Mucosa of descending colon (tissue), 3 donors: ENCODE measurements around the gene ZCCHC8. TPM values are rescaled to one million over a fixed set of nuclear protein-coding genes. Genes with fewer than 3 reads are reported as not detected.
"Not testable (repeated sequence)": the region's sequence is repeated elsewhere in the genome, so short reads cannot be mapped to it uniquely, and the experiment has no call there.

Source experiments
- ATAC-seq: fragments of 200-7000 bp; cut with Tn5 transposase; one replicate; pipeline ENCODE4 v1.9.1; 2020; ENCODE audit warnings: mild to moderate bottlenecking, moderate library complexity
- DNase-seq, 3 donors: peaks; one replicate each; pipeline ENCODE4 v3.0.0-alpha.2; 2020
- H3K36me3 ChIP-seq: fragments of 200-600 bp; one replicate; pipeline ENCODE4 v1.8.0; 2021; ENCODE audit warnings: low read depth, mild to moderate bottlenecking
- H3K4me1 ChIP-seq: fragments of 200-600 bp; one replicate; pipeline ENCODE4 v1.8.0; 2021; ENCODE audit warnings: low read depth, mild to moderate bottlenecking
- H3K4me3 ChIP-seq: fragments of 200-600 bp; one replicate; pipeline ENCODE4 v1.8.0; 2021; ENCODE audit warnings: mild to moderate bottlenecking
- H3K9me3 ChIP-seq: fragments of 200-600 bp; one replicate; pipeline ENCODE4 v1.8.0; 2021; ENCODE audit warnings: mild to moderate bottlenecking
- intact Hi-C, 2 donors: fragments of 100-400 bp; cut with DNase I in 1 of 2; cut with micrococcal nuclease in 1 of 2; formaldehyde crosslinking; loops; one replicate each; pipeline versions ENCODE4 v1.11.0 to v1.11.1; 2022; cut with DNase I, micrococcal nuclease
- total RNA-seq, 3 donors: library from RNA; stranded (reverse); fragmentation: NEBNext Ultra II Directional in 2 of 3; extraction: Animal tissue kit (Norgen Biotek cat#: 25700) in 2 of 3; gene quantifications; one replicate each; pipeline versions ENCODE4 v1.2.1 to v1.2.4, GENCODE V29; 2021 to 2023
- TF ChIP-seq, protein P1 (sequence below): fragments of 200-600 bp; IDR thresholded peaks from one replicate; pipeline ENCODE4 v1.8.0; 2022; ENCODE audit warnings: antibody characterized with exemption, mild to moderate bottlenecking
- donor health status: DM: no; HTN: no; CAD: no; lungs with moderate emphysema.
- donor health status: DM: no; HTN: no; CAD: no.
- donor health status: DM: no; HTN: yes; CAD: no.

ZCCHC8 gene
- total RNA-seq, 3 donors from 2014 or later: 19.8 to 24.8 (median 23.1) TPM

- ATAC-seq (no peak), DNase-seq (no peak)
- no peaks in the 10 kb centered on the region for H3K9me3 ChIP-seq
- no peaks in the 10 kb centered on the region for H3K36me3 ChIP-seq
- intact Hi-C loops: no loop called here
- no peak overlapping the region for H3K4me3 ChIP-seq
- H3K4me1 ChIP-seq: peaks cover 7% of the 10 kb centered on the region
- TF ChIP-seq, protein P1, sequence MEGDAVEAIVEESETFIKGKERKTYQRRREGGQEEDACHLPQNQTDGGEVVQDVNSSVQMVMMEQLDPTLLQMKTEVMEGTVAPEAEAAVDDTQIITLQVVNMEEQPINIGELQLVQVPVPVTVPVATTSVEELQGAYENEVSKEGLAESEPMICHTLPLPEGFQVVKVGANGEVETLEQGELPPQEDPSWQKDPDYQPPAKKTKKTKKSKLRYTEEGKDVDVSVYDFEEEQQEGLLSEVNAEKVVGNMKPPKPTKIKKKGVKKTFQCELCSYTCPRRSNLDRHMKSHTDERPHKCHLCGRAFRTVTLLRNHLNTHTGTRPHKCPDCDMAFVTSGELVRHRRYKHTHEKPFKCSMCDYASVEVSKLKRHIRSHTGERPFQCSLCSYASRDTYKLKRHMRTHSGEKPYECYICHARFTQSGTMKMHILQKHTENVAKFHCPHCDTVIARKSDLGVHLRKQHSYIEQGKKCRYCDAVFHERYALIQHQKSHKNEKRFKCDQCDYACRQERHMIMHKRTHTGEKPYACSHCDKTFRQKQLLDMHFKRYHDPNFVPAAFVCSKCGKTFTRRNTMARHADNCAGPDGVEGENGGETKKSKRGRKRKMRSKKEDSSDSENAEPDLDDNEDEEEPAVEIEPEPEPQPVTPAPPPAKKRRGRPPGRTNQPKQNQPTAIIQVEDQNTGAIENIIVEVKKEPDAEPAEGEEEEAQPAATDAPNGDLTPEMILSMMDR: no peak
Observed at GRCh38 chr12:122454739-122455138, 46.0 kb downstream of the ZCCHC8 start.

GRCh38 chr12:122454250-122454721 is 46.4 kb downstream of the ZCCHC8 start:
- TF ChIP-seq, protein P1: no peak
- no peaks in the 10 kb centered on the region for H3K36me3 ChIP-seq
- no peak for ATAC-seq
- peaks cover 7% of the 10 kb centered on the region for H3K4me1 ChIP-seq
- DNase-seq: no peak
- no peaks in the 10 kb centered on the region for H3K9me3 ChIP-seq
- no peak overlapping the region for H3K4me3 ChIP-seq
- intact Hi-C loops: no loop called here

GRCh38 chr12:122452701-122453285 is 47.9 kb downstream of the ZCCHC8 start:
- DNase-seq (no peak), ATAC-seq (no peak)
- TF ChIP-seq, protein P1: no peak
- intact Hi-C loops: no loop called here
- no peaks in the 10 kb centered on the region for H3K36me3 ChIP-seq
- peaks cover 7% of the 10 kb centered on the region for H3K4me1 ChIP-seq
- H3K9me3 ChIP-seq: no peaks in the 10 kb centered on the region
- H3K4me3 ChIP-seq: no peak overlapping the region

- peak; percentile 92 for ATAC-seq
- intact Hi-C loops: no loop called here
Observed at GRCh38 chr12:122449317-122449716, 51.4 kb downstream of the ZCCHC8 start.

GRCh38 chr12:122447825-122448224 is 52.9 kb downstream of the ZCCHC8 start:
- ATAC-seq, H3K4me3 ChIP-seq, H3K4me1 ChIP-seq, DNase-seq, H3K36me3 ChIP-seq, H3K9me3 ChIP-seq, intact Hi-C loops: not testable (repeated sequence)

More at GRCh38 chr12:122449317-122449716, 51.4 kb downstream of the ZCCHC8 start:
- Histone ChIP-seq H3K4me1 (peaks cover 7% of the 10 kb centered on the region), H3K36me3 (no peaks in the 10 kb centered on the region), H3K9me3 (no peaks in the 10 kb centered on the region), H3K4me3 (no peak overlapping the region)
- TF ChIP-seq, protein P1: no peak
- DNase-seq: no peak

GRCh38 chr12:122446390-122446789 is 54.3 kb downstream of the ZCCHC8 start:
- H3K4me3 ChIP-seq, intact Hi-C loops, ATAC-seq, H3K4me1 ChIP-seq, DNase-seq, H3K36me3 ChIP-seq, H3K9me3 ChIP-seq: not testable (repeated sequence)

GRCh38 chr12:122444071-122444470 is 56.7 kb downstream of the ZCCHC8 start:
- H3K36me3 ChIP-seq, intact Hi-C loops, H3K4me3 ChIP-seq, ATAC-seq, DNase-seq, H3K4me1 ChIP-seq, H3K9me3 ChIP-seq: not testable (repeated sequence)

DNA sequence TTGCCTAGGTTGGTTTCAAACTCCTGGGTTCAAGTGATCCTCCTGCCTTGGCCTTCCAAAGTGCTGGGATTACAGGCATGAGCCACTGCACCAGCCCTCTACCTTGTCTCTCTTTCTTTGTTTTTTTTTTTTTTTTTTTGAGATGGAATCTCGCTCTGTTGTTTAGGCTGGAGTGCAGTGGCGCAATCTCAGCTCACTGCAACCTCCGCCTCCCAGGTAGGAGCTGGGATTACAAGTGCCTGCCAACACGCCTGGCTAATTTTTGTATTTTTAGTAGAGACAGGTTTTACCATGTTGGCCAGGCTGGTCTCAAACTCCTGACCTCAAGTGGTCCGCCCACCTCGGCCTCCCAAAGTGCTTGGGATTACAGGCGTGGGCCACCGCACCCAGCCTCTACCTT is 61.9 kb downstream of the ZCCHC8 start:
- H3K4me3 ChIP-seq, H3K9me3 ChIP-seq, H3K4me1 ChIP-seq, ATAC-seq, intact Hi-C loops, H3K36me3 ChIP-seq, DNase-seq: not testable (repeated sequence)
